HCT116 (cell line): ENCODE results near the gene GCLC. TPM values are rescaled to one million over a fixed set of nuclear protein-coding genes. Genes with fewer than 3 reads are reported as not detected.

Experiments
- ATAC-seq: fragments of 200-7000 bp; cut with Tn5 transposase; 2 replicates; pipeline ENCODE4 v1.9.1; 2020; ENCODE audit warnings: mild to moderate bottlenecking, moderate library complexity
- BruUV-seq: library from RNA; stranded (reverse); fragments of 400-500 nt; replicated peaks from 2 replicates; lab custom pipeline; 2021; lab: Mats Ljungman, UMichigan
- CTCF ChIA-PET: fragments of 300-600 bp; sonication (Branson Sonifier 250); formaldehyde crosslinking; loops from one replicate; lab custom pipeline; 2021; ENCODE audit warnings: antibody characterized with exemption; lab: Charles Lee
- POLR2A ChIA-PET: fragments of 300-600, 350-600 bp; sonication (Branson Sonifier 250); formaldehyde crosslinking; loops from one replicate; lab custom pipeline; 2021; ENCODE audit warnings: antibody characterized with exemption; lab: Charles Lee
- RAD21 ChIA-PET, 2 experiments: fragments of 300-600 bp; sonication (Branson Sonifier 250); formaldehyde crosslinking; loops; one replicate each; lab custom pipeline; 2023; ENCODE audit warnings: low total read pairs in 2 of 2; ENCODE audit not compliant: uncharacterized antibody in 2 of 2, unreplicated experiment in 2 of 2, low non-redundant PET in 1 of 2; lab: Charles Lee
- DNase-seq: peaks from one replicate; pipeline ENCODE4 v3.0.0-alpha.2; 2010; ENCODE audit warnings: low read depth, low spot score
- H2AFZ ChIP-seq: fragments of 200-600 bp; shearing (Covaris generic), sonication (generic); 2 replicates; pipeline ENCODE4 v1.6.1; 2017; ENCODE audit warnings: low read depth, mixed run types, mixed read lengths, antibody characterized with exemption, low read length; ENCODE audit not compliant: poor library complexity, severe bottlenecking
- H3K27ac ChIP-seq: 2 replicates; pipeline ENCODE4 v1.5.1; 2012; ENCODE audit warnings: low read depth, low read length
- H3K27me3 ChIP-seq: fragments of 200-600 bp; sonication (generic); 2 replicates; pipeline ENCODE4 v1.6.1; 2016; ENCODE audit warnings: mixed run types, low read length, mixed read lengths; ENCODE audit not compliant: insufficient read depth
- H3K36me3 ChIP-seq, 2 experiments: fragments of 200-500 bp in 1 of 2; fragments of 200-600 bp in 1 of 2; sonication (Bioruptor generic) in 1 of 2; sonication (generic) in 1 of 2; 2 replicates each; pipeline versions ENCODE4 v1.5.1 to v1.6.1; 2014 to 2016; ENCODE audit warnings: low read length in 2 of 2, inconsistent platforms in 1 of 2, mixed read lengths in 1 of 2, mixed run types in 1 of 2; ENCODE audit not compliant: insufficient read depth in 2 of 2, control insufficient read depth in 1 of 2
- H3K4me1 ChIP-seq, 2 experiments: fragments of 200-600 bp in 1 of 2; sonication (generic) in 1 of 2; 2 replicates each; pipeline versions ENCODE4 v1.5.1 to v1.6.1; 2012 to 2017; ENCODE audit warnings: low read length in 2 of 2, inconsistent platforms in 1 of 2, mild to moderate bottlenecking in 1 of 2, mixed read lengths in 1 of 2, mixed run types in 1 of 2, moderate library complexity in 1 of 2; ENCODE audit not compliant: insufficient read depth in 2 of 2, control insufficient read depth in 1 of 2
- H3K4me2 ChIP-seq: fragments of 200-600 bp; sonication (generic); 2 replicates; pipeline ENCODE4 v1.6.1; 2017; ENCODE audit warnings: mixed run types, low read length, mixed read lengths
- H3K4me3 ChIP-seq, 2 experiments: fragments of 200-600 bp in 1 of 2; sonication (generic) in 1 of 2; replicated peaks in 1 of 2; 2 replicates each; pipeline ENCODE4 v1.5.1; 2011 to 2016; ENCODE audit warnings: low read length in 2 of 2, control low read depth in 1 of 2, low read depth in 1 of 2, mild to moderate bottlenecking in 1 of 2, mixed read lengths in 1 of 2, mixed run types in 1 of 2
- H3K79me2 ChIP-seq: fragments of 200-600 bp; sonication (generic); 2 replicates; pipeline ENCODE4 v1.6.1; 2017; ENCODE audit warnings: mild to moderate bottlenecking, mixed run types, low read length, moderate library complexity, mixed read lengths; ENCODE audit not compliant: insufficient read depth
- H3K9ac ChIP-seq: fragments of 200-600 bp; sonication (generic); 2 replicates; pipeline ENCODE4 v1.6.1; 2016; ENCODE audit warnings: low read length, mixed read lengths
- H3K9me2 ChIP-seq: fragments of 200-600 bp; sonication (generic), shearing (Covaris generic); 2 replicates; pipeline ENCODE4 v1.6.1; 2017; ENCODE audit warnings: mixed run types, mild to moderate bottlenecking, moderate library complexity; ENCODE audit not compliant: insufficient read depth
- H3K9me3 ChIP-seq, 2 experiments: fragments of 200-500 bp in 1 of 2; fragments of 200-600 bp in 1 of 2; sonication (Bioruptor generic) in 1 of 2; sonication (generic) in 1 of 2; 2 replicates each; pipeline ENCODE4 v1.6.1; 2014 to 2017; ENCODE audit warnings: low read length in 2 of 2, mixed read lengths in 2 of 2, inconsistent platforms in 1 of 2, low read depth in 1 of 2, mild to moderate bottlenecking in 1 of 2, mixed run types in 1 of 2, moderate library complexity in 1 of 2; ENCODE audit not compliant: control insufficient read depth in 1 of 2, insufficient read depth in 1 of 2
- H4K20me1 ChIP-seq: fragments of 200-600 bp; sonication (generic), shearing (Covaris generic); 2 replicates; pipeline ENCODE4 v1.6.1; 2017; ENCODE audit warnings: mixed run types, mild to moderate bottlenecking, moderate library complexity; ENCODE audit not compliant: insufficient read depth
- CEBPB ChIP-seq: IDR thresholded peaks from 2 replicates; pipeline ENCODE4 v1.6.1; 2012; ENCODE audit warnings: low read depth
- CTCF ChIP-seq, 3 experiments: fragments of 200-600 bp in 1 of 3; sonication (generic) in 1 of 3; IDR thresholded peaks in 2 of 3; conservative IDR thresholded peaks in 1 of 3; 2 replicates each; pipeline ENCODE4 v1.5.1; 2012 to 2017; ENCODE audit warnings: low read depth in 2 of 3, low read length in 2 of 3, antibody characterized with exemption in 1 of 3, borderline replicate concordance in 1 of 3, control low read depth in 1 of 3, mild to moderate bottlenecking in 1 of 3, mixed read lengths in 1 of 3, mixed run types in 1 of 3, moderate library complexity in 1 of 3; ENCODE audit not compliant: insufficient read depth in 1 of 3
- EZH2 ChIP-seq: fragments of 200-600 bp; sonication (generic); IDR thresholded peaks from 2 replicates; pipeline ENCODE4 v1.6.1; 2017; ENCODE audit warnings: antibody characterized with exemption, mixed run types
- JUND ChIP-seq: IDR thresholded peaks from 2 replicates; pipeline ENCODE4 v1.6.1; 2012
- MAX ChIP-seq: IDR thresholded peaks from 2 replicates; pipeline ENCODE4 v1.6.1; 2012
- POLR2AphosphoS5 ChIP-seq: IDR thresholded peaks from 2 replicates; pipeline ENCODE4 v1.6.1; 2011; ENCODE audit warnings: mild to moderate bottlenecking, low read depth, low read length, moderate library complexity
- REST ChIP-seq: IDR thresholded peaks from 2 replicates; pipeline ENCODE4 v1.6.1; 2012; ENCODE audit warnings: low read depth
- YY1 ChIP-seq: IDR thresholded peaks from 2 replicates; pipeline ENCODE4 v1.6.1; 2011; ENCODE audit warnings: low read length, low read depth, moderate library complexity, mild to moderate bottlenecking; ENCODE audit not compliant: insufficient replicate concordance; ENCODE audit errors: extremely low read depth
- ZBTB33 ChIP-seq: IDR thresholded peaks from 2 replicates; pipeline ENCODE4 v1.6.1; 2011; ENCODE audit warnings: mild to moderate bottlenecking, low read length, moderate library complexity; ENCODE audit not compliant: insufficient replicate concordance; ENCODE audit errors: extremely low read depth
- intact Hi-C: fragments of 100-400 bp; cut with micrococcal nuclease; formaldehyde crosslinking; loops from 2 replicates; pipeline ENCODE4 v1.10.0; 2022
- total RNA-seq: library from RNA; stranded (reverse); gene quantifications from one replicate; pipeline ENCODE4 v1.2.1, GENCODE V29; 2021; ENCODE audit not compliant: unreplicated experiment

The GCLC gene
- total RNA-seq, 1 experiment from 2014 or later = 72.0 TPM

GRCh38 chr6:53495506-53496499 lies 49.1 kb downstream of the GCLC start (continued):
- TF ChIP-seq CTCF (IDR thresholded peaks at IDR 0.05 in 2 of 3, conservative IDR thresholded peaks at IDR 0.05 in 1 of 3; ENCODE audit: borderline replicate concordance in 1 of 3, insufficient read depth in 1 of 3, low read depth in 2 of 3, low read length in 2 of 3) = no peak
- TF ChIP-seq, all 23 proteins: peak for 0

- intact Hi-C loops = no loop called here
- no peak for DNase-seq
- no TSS peak for BruUV-seq
- TF ChIP-seq YY1 (no peak), POLR2AphosphoS5 (no peak), MAX (no peak), EZH2 (no peak), REST (no peak), CEBPB (no peak), CTCF (IDR thresholded peaks at IDR 0.05 in 2 of 3, conservative IDR thresholded peaks at IDR 0.05 in 1 of 3; ENCODE audit: borderline replicate concordance in 1 of 3, insufficient read depth in 1 of 3, low read depth in 2 of 3, low read length in 2 of 3) (no peak), JUND (no peak), ZBTB33 (no peak)
- no peak overlapping the region for H3K9ac ChIP-seq
- H3K27me3 ChIP-seq = no peaks in the 10 kb centered on the region
- no peaks in the 10 kb centered on the region for H3K9me2 ChIP-seq
- no peaks in the 10 kb centered on the region for H3K9me3 ChIP-seq
- CTCF ChIA-PET = interaction anchor here (0.7 to 6.8 kb wide), 24 partner anchors 9 to 462 kb away, joined by 3 to 227 read pairs (median 4); no protein-coding TSS in a partner anchor
- H2AFZ ChIP-seq = no peak overlapping the region
- RAD21 ChIA-PET = interaction anchor here (0.7 to 2.3 kb wide), 8 partner anchors 156 to 234 kb away, joined by 3 to 8 read pairs (median 4); no protein-coding TSS in a partner anchor
- POLR2A ChIA-PET = interaction anchor here (0.6 to 1.7 kb wide), 4 partner anchors 158 to 1181 kb away, joined by 3 to 5 read pairs (median 4); no protein-coding TSS in a partner anchor
- no peaks in the 10 kb centered on the region for H3K79me2 ChIP-seq
- no peak overlapping the region for H3K4me3 ChIP-seq
- no peaks in the 10 kb centered on the region for H4K20me1 ChIP-seq
- H3K4me2 ChIP-seq = 0 out of 2 replicates have a peak overlapping the region, but pooled peaks have one; percentile 72
- H3K4me1 ChIP-seq = peaks cover 4 to 21% of the 10 kb centered on the region in 2 experiments; a peak in 2 of 4 replicates
- H3K36me3 ChIP-seq = peaks cover 8% of the 10 kb centered on the region in 2 experiments; a peak in 1 of 4 replicates
- no peak for ATAC-seq
- no peak overlapping the region for H3K27ac ChIP-seq
Observed at GRCh38 chr6:53494076-53494475, 50.8 kb downstream of the GCLC start.
